Hepatocyte (in vitro differentiated cells): ENCODE results near the gene MET. TPM values are rescaled to one million over a fixed set of nuclear protein-coding genes. Genes with fewer than 3 reads are reported as not detected.
A peak's percentile ranks its signal among the peaks of the same experiment; 100 is the strongest.

ENCODE experiments used
- DNase-seq: peaks from one replicate; pipeline ENCODE4 v3.0.0-alpha.2; 2016; ENCODE audit warnings: low spot score
- H2AFZ ChIP-seq: fragments of 200-600 bp; sonication (generic); 2 replicates; pipeline ENCODE4 v1.6.0; 2016; ENCODE audit warnings: antibody characterized with exemption, mild to moderate bottlenecking
- H3K27ac ChIP-seq: fragments of 200-600 bp; sonication (generic); 2 replicates; pipeline ENCODE4 v1.5.1; 2016; ENCODE audit warnings: mild to moderate bottlenecking
- H3K27me3 ChIP-seq: fragments of 200-600 bp; sonication (generic); 2 replicates; pipeline ENCODE4 v1.6.1; 2016
- H3K36me3 ChIP-seq: fragments of 200-600 bp; sonication (generic); replicated peaks from 2 replicates; pipeline ENCODE4 v1.5.1; 2016; ENCODE audit warnings: low read depth; ENCODE audit not compliant: insufficient read depth
- H3K4me1 ChIP-seq: fragments of 200-600 bp; sonication (generic); 2 replicates; pipeline ENCODE4 v1.5.1; 2016; ENCODE audit warnings: mild to moderate bottlenecking, moderate library complexity; ENCODE audit not compliant: insufficient read depth
- H3K4me2 ChIP-seq: fragments of 200-600 bp; sonication (generic); 2 replicates; pipeline ENCODE4 v1.6.0; 2016
- H3K4me3 ChIP-seq: fragments of 200-600 bp; sonication (generic); 2 replicates; pipeline ENCODE4 v1.5.1; 2016; ENCODE audit warnings: mild to moderate bottlenecking
- H3K79me2 ChIP-seq: fragments of 200-600 bp; sonication (generic); 2 replicates; pipeline ENCODE4 v1.6.0; 2017; ENCODE audit warnings: mild to moderate bottlenecking
- H3K9me2 ChIP-seq: fragments of 200-600 bp; sonication (generic); replicated peaks from 2 replicates; pipeline ENCODE4 v1.6.0; 2017; ENCODE audit warnings: mild to moderate bottlenecking; ENCODE audit not compliant: insufficient read depth
- H3K9me3 ChIP-seq: fragments of 200-600 bp; sonication (generic); 2 replicates; pipeline ENCODE4 v1.5.1; 2016; ENCODE audit warnings: low read depth, mild to moderate bottlenecking
- H4K20me1 ChIP-seq: fragments of 200-600 bp; sonication (generic); 2 replicates; pipeline ENCODE4 v1.6.0; 2016; ENCODE audit warnings: mild to moderate bottlenecking; ENCODE audit not compliant: insufficient read depth, poor library complexity, severe bottlenecking
- EZH2 ChIP-seq: fragments of 200-600 bp; sonication (generic); IDR thresholded peaks from 2 replicates; pipeline ENCODE4 v1.6.1; 2016; ENCODE audit warnings: antibody characterized with exemption, mild to moderate bottlenecking, borderline replicate concordance
- EZH2phosphoT487 ChIP-seq: fragments of 200-600 bp; sonication (generic); IDR thresholded peaks from one replicate; pipeline ENCODE4 v1.6.1; 2018; ENCODE audit warnings: antibody characterized with exemption, mild to moderate bottlenecking, low read depth, moderate library complexity; ENCODE audit not compliant: unreplicated experiment, severe bottlenecking
- WGBS: methylation state at CpG from one replicate; pipeline ENCODE4 v1.1.6; 2016; ENCODE audit warnings: low lambda C conversion rate; ENCODE audit errors: missing lambda C conversion rate; 5-methylcytosine and 5-hydroxymethylcytosine counted together
- polyA plus RNA-seq: library from polyadenylated mRNA; unstranded; fragments of >200 nt; fragmentation: Nextera tagmentation; extraction: Ambion mirVana; gene quantifications from 2 replicates; pipeline ENCODE4 v1.2.1, GENCODE V29; 2016
- total RNA-seq: library from RNA; depleted of rRNA; stranded (reverse); fragments of >200 nt; gene quantifications from 2 replicates; pipeline ENCODE4 v1.2.3, GENCODE V29; 2014
- TF ChIP-seq, protein P1 (sequence below): fragments of 200-600 bp; sonication (generic); IDR thresholded peaks from 2 replicates; pipeline ENCODE4 v1.5.1; 2016; ENCODE audit warnings: antibody characterized with exemption, mild to moderate bottlenecking; ENCODE audit not compliant: poor library complexity

MET gene
- total and polyA plus RNA-seq, 2 experiments from 2014 or later: 12.7 to 35.7 TPM

DNA sequence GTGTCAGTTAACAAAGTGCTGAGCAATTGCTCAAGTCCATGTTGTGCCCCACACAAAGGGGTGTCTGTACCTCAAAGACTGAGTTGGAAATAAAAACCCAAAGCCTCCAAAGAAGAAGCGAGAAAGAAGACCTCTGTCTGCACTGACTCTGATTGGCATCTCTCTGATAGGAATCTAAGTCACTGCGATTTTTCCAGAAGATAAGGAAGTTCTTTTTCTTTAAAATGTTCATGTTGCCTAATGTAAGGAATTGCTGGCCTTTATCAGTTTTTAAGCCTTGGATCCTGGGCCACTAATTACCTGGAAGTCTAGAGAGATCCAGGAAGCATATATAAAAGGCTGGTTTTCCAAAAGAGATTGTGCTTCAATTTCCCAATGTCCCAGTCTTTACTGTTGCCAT is 24.1 kb upstream of the MET start:
- Histone ChIP-seq H3K4me3 (no peak overlapping the region), H3K27ac (no peak overlapping the region), H3K9me3 (no peaks in the 10 kb centered on the region), H3K4me1 (no peaks in the 10 kb centered on the region), H3K9me2 (no peaks in the 10 kb centered on the region), H4K20me1 (no peaks in the 10 kb centered on the region), H3K4me2 (no peak overlapping the region), H3K79me2 (no peaks in the 10 kb centered on the region), H3K27me3 (no peaks in the 10 kb centered on the region), H2AFZ (no peak overlapping the region), H3K36me3 (no peaks in the 10 kb centered on the region)
- DNase-seq: no peak
- TF ChIP-seq EZH2phosphoT487 (no peak), EZH2 (no peak)
- TF ChIP-seq, protein P1, sequence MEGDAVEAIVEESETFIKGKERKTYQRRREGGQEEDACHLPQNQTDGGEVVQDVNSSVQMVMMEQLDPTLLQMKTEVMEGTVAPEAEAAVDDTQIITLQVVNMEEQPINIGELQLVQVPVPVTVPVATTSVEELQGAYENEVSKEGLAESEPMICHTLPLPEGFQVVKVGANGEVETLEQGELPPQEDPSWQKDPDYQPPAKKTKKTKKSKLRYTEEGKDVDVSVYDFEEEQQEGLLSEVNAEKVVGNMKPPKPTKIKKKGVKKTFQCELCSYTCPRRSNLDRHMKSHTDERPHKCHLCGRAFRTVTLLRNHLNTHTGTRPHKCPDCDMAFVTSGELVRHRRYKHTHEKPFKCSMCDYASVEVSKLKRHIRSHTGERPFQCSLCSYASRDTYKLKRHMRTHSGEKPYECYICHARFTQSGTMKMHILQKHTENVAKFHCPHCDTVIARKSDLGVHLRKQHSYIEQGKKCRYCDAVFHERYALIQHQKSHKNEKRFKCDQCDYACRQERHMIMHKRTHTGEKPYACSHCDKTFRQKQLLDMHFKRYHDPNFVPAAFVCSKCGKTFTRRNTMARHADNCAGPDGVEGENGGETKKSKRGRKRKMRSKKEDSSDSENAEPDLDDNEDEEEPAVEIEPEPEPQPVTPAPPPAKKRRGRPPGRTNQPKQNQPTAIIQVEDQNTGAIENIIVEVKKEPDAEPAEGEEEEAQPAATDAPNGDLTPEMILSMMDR: no peak
- 78% methylated on average over 2 of the region's 2 CpGs for whole genome bisulfite sequencing

DNA sequence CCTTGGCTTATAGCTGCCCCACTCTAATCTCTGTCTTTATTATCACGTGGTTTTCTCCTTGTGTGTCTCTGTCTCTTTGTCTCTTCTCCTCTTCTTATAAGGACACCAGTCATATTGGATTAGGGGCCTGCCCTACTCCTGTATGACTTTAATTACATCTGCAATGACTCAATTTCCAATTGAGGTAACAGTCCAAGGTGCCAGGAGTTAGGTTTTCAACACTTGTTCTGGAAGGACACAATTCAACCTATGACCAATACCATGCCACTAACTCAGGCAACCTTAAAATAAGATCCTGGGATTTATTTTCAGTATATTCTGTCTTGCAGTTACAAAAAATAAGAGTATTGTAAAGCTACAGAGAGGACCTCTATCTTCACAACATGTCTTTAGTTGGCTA is 21.6 kb upstream of the MET start:
- WGBS: 92% methylated on average over 1 of the region's 1 CpG
- Histone ChIP-seq H3K27ac (no peak overlapping the region), H4K20me1 (no peaks in the 10 kb centered on the region), H3K4me3 (no peak overlapping the region), H3K36me3 (no peaks in the 10 kb centered on the region), H2AFZ (no peak overlapping the region), H3K9me2 (no peaks in the 10 kb centered on the region), H3K4me1 (no peaks in the 10 kb centered on the region), H3K4me2 (no peak overlapping the region), H3K79me2 (no peaks in the 10 kb centered on the region), H3K27me3 (no peaks in the 10 kb centered on the region), H3K9me3 (no peaks in the 10 kb centered on the region)
- TF ChIP-seq, protein P1: no peak
- no peak for TF ChIP-seq EZH2phosphoT487
- no peak for TF ChIP-seq EZH2
- no peak for DNase-seq

DNA sequence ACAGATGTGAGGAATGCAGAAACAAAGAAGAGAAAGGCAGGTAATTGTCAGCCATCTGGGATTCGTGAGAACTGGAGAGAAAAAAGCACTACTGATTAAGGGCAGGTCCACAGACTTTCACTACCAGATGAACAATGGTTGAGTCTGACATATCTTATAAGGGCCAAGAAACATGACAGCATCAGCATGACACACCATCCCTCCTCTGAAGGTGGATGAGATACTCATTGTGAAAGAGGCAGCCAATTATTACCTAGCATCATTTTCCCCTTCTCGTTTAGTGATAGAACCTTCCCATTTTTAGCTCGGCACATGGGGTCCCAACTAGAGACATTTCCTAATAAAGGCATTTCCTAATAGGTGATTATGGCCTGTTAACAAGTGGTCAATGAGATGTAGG is 19.2 kb upstream of the MET start:
- whole genome bisulfite sequencing: 91% methylated on average over 3 of the region's 3 CpGs
- Histone ChIP-seq H3K4me2 (no peak overlapping the region), H3K4me3 (no peak overlapping the region), H3K27me3 (no peaks in the 10 kb centered on the region), H3K36me3 (no peaks in the 10 kb centered on the region), H3K4me1 (no peaks in the 10 kb centered on the region), H2AFZ (no peak overlapping the region), H3K79me2 (no peaks in the 10 kb centered on the region), H3K27ac (no peak overlapping the region), H3K9me2 (no peaks in the 10 kb centered on the region), H3K9me3 (no peaks in the 10 kb centered on the region), H4K20me1 (no peaks in the 10 kb centered on the region)
- TF ChIP-seq EZH2 (no peak), EZH2phosphoT487 (no peak)
- TF ChIP-seq, protein P1: no peak
- no peak for DNase-seq

DNA sequence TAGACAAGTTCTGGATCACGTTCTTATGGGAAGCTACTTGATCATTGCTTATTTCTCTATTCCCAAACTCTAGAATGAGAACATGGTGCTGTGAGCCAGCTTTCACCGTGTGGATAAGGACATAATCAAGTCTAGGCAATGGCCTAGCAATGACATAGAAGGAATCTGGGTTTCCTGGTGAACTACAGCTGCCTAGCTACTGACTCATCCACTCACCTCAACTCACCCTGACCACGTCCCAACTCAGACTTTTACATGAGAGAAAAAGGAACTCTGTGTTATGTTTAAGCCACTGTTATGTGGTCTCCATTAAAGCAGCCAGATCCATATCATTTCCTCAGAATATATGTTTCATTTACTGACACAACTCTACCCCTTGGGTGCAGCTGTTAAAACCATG is 18.8 kb upstream of the MET start:
- TF ChIP-seq, protein P1: no peak
- TF ChIP-seq EZH2: no peak
- Histone ChIP-seq H3K27ac (no peak overlapping the region), H3K36me3 (no peaks in the 10 kb centered on the region), H3K79me2 (no peaks in the 10 kb centered on the region), H3K4me1 (no peaks in the 10 kb centered on the region), H3K9me2 (no peaks in the 10 kb centered on the region), H3K27me3 (no peaks in the 10 kb centered on the region), H3K9me3 (no peaks in the 10 kb centered on the region), H4K20me1 (no peaks in the 10 kb centered on the region), H3K4me3 (no peak overlapping the region), H2AFZ (no peak overlapping the region), H3K4me2 (no peak overlapping the region)
- WGBS: 68% methylated on average over 3 of the region's 3 CpGs
- peak; percentile 45 for DNase-seq
